A673 (cell line): Measurements from ENCODE around the gene BNIP1.

ENCODE experiments used
- CTCF ChIP-seq: fragments of 300-800, 200-600 bp; sonication (generic); conservative IDR thresholded peaks from 2 replicates; pipeline ENCODE4 v1.5.1; 2017; ENCODE audit warnings: low read depth, mild to moderate bottlenecking, antibody characterized with exemption, low read length, moderate library complexity, mixed read lengths
- EZH2 ChIP-seq: fragments of 200-600 bp; sonication (generic); IDR thresholded peaks from 2 replicates; pipeline ENCODE4 v1.6.1; 2017; ENCODE audit warnings: borderline replicate concordance, low read depth, mild to moderate bottlenecking, mixed read lengths, antibody characterized with exemption, low read length; ENCODE audit not compliant: poor library complexity, severe bottlenecking

GRCh38 chr5:173123416-173123815 is 20.9 kb upstream of the BNIP1 start:
- TF ChIP-seq CTCF (no peak), EZH2 (no peak)
